ENCODE measurements around the gene BCAS4. TPM values are rescaled to one million over a fixed set of nuclear protein-coding genes. Genes with fewer than 3 reads are reported as not detected.

BCAS4 gene
- total and polyA plus RNA-seq, 3 donors from 2014 or later = 5.8 to 10.8 (median 7.6) TPM

GRCh38 chr20:50788045-50788991 lies 6.5 kb upstream of the BCAS4 start:
- TF ChIP-seq CTCF (IDR thresholded peaks at IDR 0.05) = peak in 2 of 3 experiments; percentile 30 to 55
- TF ChIP-seq POLR2A (IDR thresholded peaks at IDR 0.05) = no peak
- H3K27ac ChIP-seq = peak overlapping the region; percentile 35 to 78
- H3K9me3 ChIP-seq = no peaks in the 10 kb centered on the region

GRCh38 chr20:50789968-50790650 lies 4.8 kb upstream of the BCAS4 start:
- no peak for TF ChIP-seq CTCF (IDR thresholded peaks at IDR 0.05)
- TF ChIP-seq POLR2A (IDR thresholded peaks at IDR 0.05) = no peak
- H3K36me3 ChIP-seq (ENCODE audit: low read depth, missing control alignments) = no peaks in the 10 kb centered on the region
- no peaks in the 10 kb centered on the region for H3K27me3 ChIP-seq
- 69 to 73% methylated on average over 11 of the region's 11 CpGs for WGBS, 2 donors
- no peak overlapping the region for H3K4me3 ChIP-seq
- DNase-seq = no peak
- no peaks in the 10 kb centered on the region for H3K9me3 ChIP-seq
- peaks cover 25% of the 10 kb centered on the region for H3K4me1 ChIP-seq
- intact Hi-C loops (cut with DNase I; ENCODE audit: low total_unique reads) = loop anchor here (10.0 kb wide), 1 partner anchor 135 kb away; no protein-coding TSS in a partner anchor
- peak overlapping the region; percentile 86 to 96 for H3K27ac ChIP-seq

More at GRCh38 chr20:50788045-50788991, 6.5 kb upstream of the BCAS4 start:
- intact Hi-C loops (cut with DNase I; ENCODE audit: low total_unique reads) = no loop called here
- H3K4me1 ChIP-seq = peaks cover 21% of the 10 kb centered on the region
- H3K4me3 ChIP-seq = no peak overlapping the region
- H3K27me3 ChIP-seq = no peaks in the 10 kb centered on the region
- 34 to 46% methylated on average over 18 of the region's 18 CpGs for WGBS, 2 donors
- DNase-seq = peak; percentile 70
- H3K36me3 ChIP-seq (ENCODE audit: low read depth, missing control alignments) = no peaks in the 10 kb centered on the region

- Histone ChIP-seq H3K27ac (peak overlapping the region; percentile 86 to 96), H3K36me3 (ENCODE audit: low read depth, missing control alignments) (no peaks in the 10 kb centered on the region), H3K4me1 (peaks cover 25% of the 10 kb centered on the region), H3K9me3 (no peaks in the 10 kb centered on the region), H3K4me3 (no peak overlapping the region), H3K27me3 (no peaks in the 10 kb centered on the region)
- DNase-seq = peak; percentile 88
- TF ChIP-seq CTCF (IDR thresholded peaks at IDR 0.05) = peak; percentile 54 to 69 (median 66)
- no peak for TF ChIP-seq POLR2A (IDR thresholded peaks at IDR 0.05)
- WGBS, 2 donors = 26 to 36% methylated on average over 6 to 19 of the region's 23 CpGs
- intact Hi-C loops (cut with DNase I; ENCODE audit: low total_unique reads) = loop anchor here (10.0 kb wide), 1 partner anchor 134 kb away; no protein-coding TSS in a partner anchor
Observed at GRCh38 chr20:50790651-50791277, 4.1 kb upstream of the BCAS4 start.

- peak overlapping the region in 1 of 2 donors; percentile 86 for H3K27ac ChIP-seq
- H3K36me3 ChIP-seq (ENCODE audit: low read depth, missing control alignments) = no peaks in the 10 kb centered on the region
- peak; percentile 30 for DNase-seq
- TF ChIP-seq CTCF (IDR thresholded peaks at IDR 0.05) (no peak), POLR2A (IDR thresholded peaks at IDR 0.05) (no peak)
- H3K27me3 ChIP-seq = no peaks in the 10 kb centered on the region
- intact Hi-C loops (cut with DNase I; ENCODE audit: low total_unique reads) = loop anchor here (10.0 kb wide), 1 partner anchor 132 kb away; no protein-coding TSS in a partner anchor
- peaks cover 25% of the 10 kb centered on the region for H3K4me1 ChIP-seq
- WGBS, 2 donors = 56 to 65% methylated on average over 14 of the region's 14 CpGs
- no peaks in the 10 kb centered on the region for H3K9me3 ChIP-seq
- no peak overlapping the region for H3K4me3 ChIP-seq
Observed at GRCh38 chr20:50792708-50793574, 1.9 kb upstream of the BCAS4 start.
